ENCODE data around the gene AKT2. TPM values are rescaled to one million over a fixed set of nuclear protein-coding genes. Genes with fewer than 3 reads are reported as not detected.
A peak's percentile ranks its signal among the peaks of the same experiment; 100 is the strongest.

AKT2 gene
- total and polyA plus RNA-seq, 2 of the 8 experiments (the other 6 are each of a cell fraction or from before 2014, with no cell fraction given), result 151 to 183 TPM

GRCh38 chr19:40274585-40275544, 10.3 kb downstream of the AKT2 start:
- WGBS, 2 experiments (ENCODE audit: extremely low coverage in 1 of 2, insufficient coverage in 1 of 2, insufficient read length in 1 of 2, insufficient replicate concordance in 2 of 2, low coverage in 1 of 2, low lambda C conversion rate in 2 of 2, missing lambda C conversion rate in 1 of 2), result 78% methylated on average over 25 of the region's 28 CpGs; no CpG with 5 or more reads in 1 of the 2 experiments
- Histone ChIP-seq H3K4me1 (replicated peaks in 1 of 4; ENCODE audit: control insufficient read depth in 3 of 4, insufficient read depth in 4 of 4, low read length in 3 of 4) (peaks cover 0 to 13% (median 7%) of the 10 kb centered on the region in 4 experiments; a peak in 6 of 7 replicates), H4K20me1 (replicated peaks in 1 of 2; ENCODE audit: control insufficient read depth in 1 of 2, insufficient read depth in 2 of 2, low read length in 2 of 2) (peaks cover 4 to 16% of the 10 kb centered on the region in 2 experiments), H2BK5ac (ENCODE audit: low read depth, low read length) (no peak overlapping the region; the same call in 1 of the 2 replicates), H4K5ac (ENCODE audit: insufficient read length, low read depth, low read length) (no peak overlapping the region), H3K14ac (ENCODE audit: insufficient read length) (no peak overlapping the region), H2BK120ac (replicated peaks; ENCODE audit: low read depth, low read length) (no peak overlapping the region), H3K18ac (ENCODE audit: extremely low read depth, low read length) (no peak overlapping the region; the same call in 1 of the 2 replicates), H2BK20ac (ENCODE audit: low read length) (no peak overlapping the region), H3K4ac (replicated peaks; ENCODE audit: insufficient read length, low read depth, low read length) (peak overlapping the region; percentile 78), H3K9ac (replicated peaks in 1 of 4; ENCODE audit: extremely low read depth in 1 of 4, low read depth in 3 of 4, low read length in 3 of 4) (no peak overlapping the region), H2BK12ac (ENCODE audit: low read depth, low read length) (no peak overlapping the region), H2BK15ac (ENCODE audit: low read length) (no peak overlapping the region), H3K9me3 (ENCODE audit: insufficient read depth in 2 of 2, low read depth in 1 of 2, low read length in 1 of 2) (no peaks in the 10 kb centered on the region), H3K23ac (ENCODE audit: insufficient read length) (no peak overlapping the region), H2AK5ac (ENCODE audit: low read depth, low read length) (no peak overlapping the region; the same call in 1 of the 2 replicates), H3K27ac (ENCODE audit: low read depth, low read length) (no peak overlapping the region), H3K79me1 (ENCODE audit: low read depth, low read length) (peaks cover 28% of the 10 kb centered on the region), H3K4me3 (ENCODE audit: extremely low read depth in 1 of 4, insufficient read depth in 2 of 4, low read depth in 3 of 4, low read length in 4 of 4) (no peak overlapping the region), H3K23me2 (ENCODE audit: low read depth, low read length) (no peaks in the 10 kb centered on the region), H4K8ac (ENCODE audit: extremely low read depth, insufficient read depth, low read length) (no peak overlapping the region; the same call in 1 of the 2 replicates), H4K91ac (replicated peaks; ENCODE audit: insufficient read length, low read length) (peak overlapping the region; percentile 59), H3K56ac (replicated peaks; ENCODE audit: insufficient read length, low read depth, low read length) (no peak overlapping the region), H3K27me3 (replicated peaks in 1 of 4; ENCODE audit: control insufficient read depth in 3 of 4, extremely low read depth in 1 of 4, insufficient read depth in 3 of 4, low read length in 3 of 4) (no peaks in the 10 kb centered on the region), H3K4me2 (ENCODE audit: insufficient read depth in 1 of 2, low read depth in 2 of 2, low read length in 2 of 2) (peak overlapping the region in 1 of 2 experiments; percentile 2; a peak in 1 of 4 replicates), H3K36me3 (ENCODE audit: control insufficient read depth in 2 of 4, insufficient read depth in 4 of 4, low read length in 3 of 4) (no peaks in the 10 kb centered on the region), H3K79me2 (ENCODE audit: control insufficient read depth in 1 of 2, insufficient read depth in 2 of 2, low read length in 2 of 2) (peaks cover 0 to 75% of the 10 kb centered on the region in 2 experiments; a peak in 2 of 4 replicates), H2AFZ (ENCODE audit: low read length) (no peak overlapping the region)
- FAIRE-seq (no peak), DNase-seq (ENCODE audit: low read depth in 1 of 2, low spot score in 2 of 2) (no peak)
- ChIA-PET CTCF (ENCODE audit: partially characterized antibody) (interaction anchor here (1.4 to 3.2 kb wide), 3 partner anchors 10 to 51 kb away, joined by 4 to 9 read pairs (median 5); no protein-coding TSS in a partner anchor), POLR2A (ENCODE audit: partially characterized antibody) (interaction anchor here (0.6 to 1.9 kb wide), 3 partner anchors 9 to 177 kb away, joined by 3 to 7 read pairs (median 3); no protein-coding TSS in a partner anchor)
- TF ChIP-seq SP1 (IDR thresholded peaks at IDR 0.05; ENCODE audit: low read depth, low read length) (no peak), POU5F1 (IDR thresholded peaks at IDR 0.05; ENCODE audit: low read depth, low read length) (no peak), SIN3A (conservative IDR thresholded peaks at IDR 0.05 in 1 of 2, IDR thresholded peaks at IDR 0.05 in 1 of 2; ENCODE audit: low read depth in 1 of 2, low read length in 2 of 2) (no peak), CBX5 (IDR thresholded peaks at IDR 0.05; ENCODE audit: low read depth, low read length) (no peak), ATF2 (IDR thresholded peaks at IDR 0.05; ENCODE audit: low read length) (no peak), RXRA (IDR thresholded peaks at IDR 0.05; ENCODE audit: insufficient read depth, low read depth, low read length) (no peak), JUN (IDR thresholded peaks at IDR 0.05; ENCODE audit: low read depth, low read length) (no peak), PHF8 (conservative IDR thresholded peaks at IDR 0.05; ENCODE audit: low read depth, low read length) (no peak)

Measured in H1 (cell line).